ENCODE measurements around the gene SNX2. TPM values are rescaled to one million over a fixed set of nuclear protein-coding genes. Genes with fewer than 3 reads are reported as not detected.

SNX2 gene
- polyA plus RNA-seq, 4 donors = 41.4 to 131 (median 52.5) TPM

GRCh38 chr5:122835681-122836080 is 60.8 kb downstream of the SNX2 start:
- 89 to 100% (median 95%) methylated on average over 1 of the region's 1 CpG for WGBS, 3 donors
- H3K36me3 ChIP-seq (ENCODE audit: control insufficient read depth in 3 of 3, insufficient read depth in 2 of 3, low read depth in 1 of 3, low read length in 3 of 3) = peaks cover 0 to 3% (median 0%) of the 10 kb centered on the region in 3 donors
- FAIRE-seq = no peak
- no peak for DNase-seq
- no peak overlapping the region for H3K27ac ChIP-seq (ENCODE audit: low read depth in 1 of 3, low read length in 2 of 3)
- H3K9me3 ChIP-seq (ENCODE audit: control insufficient read depth in 2 of 2, insufficient read depth in 1 of 2, low read depth in 1 of 2, low read length in 1 of 2) = no peaks in the 10 kb centered on the region
- no peaks in the 10 kb centered on the region for H3K27me3 ChIP-seq (ENCODE audit: control insufficient read depth in 3 of 3, insufficient read depth in 3 of 3, low read length in 3 of 3)
- H3K4me1 ChIP-seq (ENCODE audit: control insufficient read depth in 3 of 3, insufficient read depth in 2 of 3, low read depth in 1 of 3, low read length in 2 of 3) = no peaks in the 10 kb centered on the region
- no peak overlapping the region for H3K4me3 ChIP-seq (ENCODE audit: low read depth in 1 of 3, low read length in 3 of 3)

- 84 to 88% (median 85%) methylated on average over 3 of the region's 3 CpGs for WGBS, 3 donors
- H3K27ac ChIP-seq (ENCODE audit: low read depth in 1 of 3, low read length in 2 of 3) = no peak overlapping the region
Measured at GRCh38 chr5:122836947-122837346, 62.1 kb downstream of the SNX2 start.

DNA sequence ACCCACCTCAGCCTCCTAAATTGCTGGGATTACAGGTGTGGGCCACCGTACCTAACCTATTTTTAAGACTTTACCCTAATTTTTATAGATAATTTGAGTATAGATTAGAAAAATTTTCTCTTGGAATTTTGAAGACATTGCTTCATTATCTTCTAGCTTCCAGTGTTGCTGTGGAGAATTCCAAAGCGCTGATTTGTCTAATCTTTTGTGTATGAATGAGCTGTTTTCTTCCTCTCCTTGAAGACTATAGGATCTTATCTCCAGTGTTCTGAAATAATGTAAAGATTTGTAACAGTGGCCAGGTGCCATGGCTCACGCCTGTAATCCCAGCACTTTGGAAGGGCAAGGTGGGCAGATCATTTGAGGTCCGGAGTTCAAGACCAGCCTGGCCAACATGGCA is 64.9 kb downstream of the SNX2 start:
- no peak overlapping the region for H3K4me3 ChIP-seq (ENCODE audit: low read depth in 1 of 3, low read length in 3 of 3)
- DNase-seq = no peak
- no peak overlapping the region for H3K27ac ChIP-seq (ENCODE audit: low read depth in 1 of 3, low read length in 2 of 3)
- no peaks in the 10 kb centered on the region for H3K27me3 ChIP-seq (ENCODE audit: control insufficient read depth in 3 of 3, insufficient read depth in 3 of 3, low read length in 3 of 3)
- peaks cover 0 to 2% (median 2%) of the 10 kb centered on the region in 3 donors for H3K4me1 ChIP-seq (ENCODE audit: control insufficient read depth in 3 of 3, insufficient read depth in 2 of 3, low read depth in 1 of 3, low read length in 2 of 3)
- no peaks in the 10 kb centered on the region for H3K9me3 ChIP-seq (ENCODE audit: control insufficient read depth in 2 of 2, insufficient read depth in 1 of 2, low read depth in 1 of 2, low read length in 1 of 2)
- WGBS, 3 donors = 85 to 89% (median 87%) methylated on average over 4 of the region's 4 CpGs
- FAIRE-seq = no peak
- no peaks in the 10 kb centered on the region for H3K36me3 ChIP-seq (ENCODE audit: control insufficient read depth in 3 of 3, insufficient read depth in 2 of 3, low read depth in 1 of 3, low read length in 3 of 3)

More at GRCh38 chr5:122836947-122837346, 62.1 kb downstream of the SNX2 start:
- H3K4me3 ChIP-seq (ENCODE audit: low read depth in 1 of 3, low read length in 3 of 3) = no peak overlapping the region
- H3K27me3 ChIP-seq (ENCODE audit: control insufficient read depth in 3 of 3, insufficient read depth in 3 of 3, low read length in 3 of 3) = no peaks in the 10 kb centered on the region
- DNase-seq (no peak), FAIRE-seq (no peak)
- H3K4me1 ChIP-seq (ENCODE audit: control insufficient read depth in 3 of 3, insufficient read depth in 2 of 3, low read depth in 1 of 3, low read length in 2 of 3) = no peaks in the 10 kb centered on the region
- H3K36me3 ChIP-seq (ENCODE audit: control insufficient read depth in 3 of 3, insufficient read depth in 2 of 3, low read depth in 1 of 3, low read length in 3 of 3) = no peaks in the 10 kb centered on the region
- H3K9me3 ChIP-seq (ENCODE audit: control insufficient read depth in 2 of 2, insufficient read depth in 1 of 2, low read depth in 1 of 2, low read length in 1 of 2) = no peaks in the 10 kb centered on the region

DNA sequence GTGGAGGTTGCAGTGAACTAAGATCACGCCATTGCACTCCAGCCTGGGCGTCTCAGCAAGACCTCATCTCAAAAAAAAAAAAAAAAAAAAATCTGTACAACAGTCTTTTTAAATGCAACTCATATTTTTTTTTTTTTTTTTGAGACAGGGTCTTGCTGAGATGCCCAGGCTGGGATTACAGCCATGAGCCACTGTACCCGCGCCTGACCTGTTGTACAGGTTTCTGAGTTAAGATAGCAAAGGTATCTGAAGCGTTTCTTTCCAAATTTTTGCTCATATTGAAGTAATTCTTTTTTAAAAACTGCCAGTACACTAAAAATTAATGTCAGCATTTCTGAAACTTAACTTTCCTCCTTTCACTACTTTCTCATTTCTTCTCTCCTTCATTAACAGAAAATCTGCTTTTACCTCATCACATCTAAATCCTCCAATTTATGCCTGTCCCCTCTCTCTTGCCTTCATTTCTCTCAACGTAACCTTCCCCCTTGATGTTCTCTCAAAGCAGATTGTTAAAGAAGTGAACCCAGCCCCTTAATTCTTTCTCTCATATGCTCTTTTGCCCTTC is 67.2 kb downstream of the SNX2 start:
- Histone ChIP-seq H3K27ac (ENCODE audit: low read depth in 1 of 3, low read length in 2 of 3) (no peak overlapping the region), H3K9me3 (ENCODE audit: control insufficient read depth in 2 of 2, insufficient read depth in 1 of 2, low read depth in 1 of 2, low read length in 1 of 2) (no peaks in the 10 kb centered on the region)
- no peak for FAIRE-seq

DNA sequence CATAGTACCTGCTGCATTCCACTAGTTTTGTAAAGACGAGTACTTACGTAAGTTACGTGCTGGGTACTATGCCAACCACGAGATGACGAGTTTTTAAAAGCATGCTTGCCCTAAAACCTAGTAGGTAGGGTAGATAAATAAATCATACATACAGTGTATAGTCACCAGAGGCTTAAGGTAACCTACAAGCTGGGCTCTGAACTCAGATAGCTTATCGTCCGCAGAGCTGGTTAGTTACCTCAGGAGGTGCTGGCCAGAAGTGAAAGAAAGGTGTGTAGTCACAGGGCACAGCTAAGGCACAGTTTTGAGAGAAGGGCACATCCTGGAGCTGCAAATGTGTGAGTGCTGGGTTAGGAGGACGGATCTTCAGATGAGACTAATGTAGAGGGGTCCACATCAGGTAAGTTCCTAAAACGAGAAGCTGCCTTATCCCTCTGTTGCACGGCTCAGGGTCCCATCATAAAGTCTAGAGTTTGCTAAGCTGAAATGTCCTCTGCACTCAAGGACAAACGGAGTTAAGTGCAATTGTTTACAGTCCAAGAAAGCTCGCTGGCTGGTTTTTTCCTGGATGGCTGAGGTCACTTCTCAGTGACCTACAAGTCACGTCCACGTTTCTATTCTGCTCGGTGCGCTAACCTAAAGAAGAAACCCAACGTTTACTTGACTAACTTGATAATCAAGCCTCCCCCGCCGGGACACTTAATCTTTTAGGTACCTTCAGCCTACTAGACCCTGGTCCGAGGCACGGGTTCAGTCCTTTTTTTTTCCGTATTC is 69.4 kb downstream of the SNX2 start:
- Histone ChIP-seq H3K27me3 (ENCODE audit: control insufficient read depth in 3 of 3, insufficient read depth in 3 of 3, low read length in 3 of 3) (no peaks in the 10 kb centered on the region), H3K9me3 (ENCODE audit: control insufficient read depth in 2 of 2, insufficient read depth in 1 of 2, low read depth in 1 of 2, low read length in 1 of 2) (no peaks in the 10 kb centered on the region), H3K4me1 (ENCODE audit: control insufficient read depth in 3 of 3, insufficient read depth in 2 of 3, low read depth in 1 of 3, low read length in 2 of 3) (peaks cover 0 to 6% (median 2%) of the 10 kb centered on the region in 3 donors), H3K4me3 (ENCODE audit: low read depth in 1 of 3, low read length in 3 of 3) (peak overlapping the region; percentile 81 to 93 (median 87)), H3K27ac (ENCODE audit: low read depth in 1 of 3, low read length in 2 of 3) (peak overlapping the region; percentile 94 to 95 (median 94)), H3K36me3 (ENCODE audit: control insufficient read depth in 3 of 3, insufficient read depth in 2 of 3, low read depth in 1 of 3, low read length in 3 of 3) (no peaks in the 10 kb centered on the region)
- 6 to 30% (median 14%) methylated on average over 22 of the region's 22 CpGs for WGBS, 3 donors
- DNase-seq = peak; percentile 71 to 78
- no peak for FAIRE-seq

More for the DNA sequence above, 67.2 kb downstream of the SNX2 start:
- no peak overlapping the region for H3K4me3 ChIP-seq (ENCODE audit: low read depth in 1 of 3, low read length in 3 of 3)
- WGBS, 3 donors = 88 to 96% (median 89%) methylated on average over 6 of the region's 6 CpGs
- no peaks in the 10 kb centered on the region for H3K36me3 ChIP-seq (ENCODE audit: control insufficient read depth in 3 of 3, insufficient read depth in 2 of 3, low read depth in 1 of 3, low read length in 3 of 3)
- DNase-seq = no peak
- peaks cover 0 to 2% (median 2%) of the 10 kb centered on the region in 3 donors for H3K4me1 ChIP-seq (ENCODE audit: control insufficient read depth in 3 of 3, insufficient read depth in 2 of 3, low read depth in 1 of 3, low read length in 2 of 3)
- no peaks in the 10 kb centered on the region for H3K27me3 ChIP-seq (ENCODE audit: control insufficient read depth in 3 of 3, insufficient read depth in 3 of 3, low read length in 3 of 3)

DNA sequence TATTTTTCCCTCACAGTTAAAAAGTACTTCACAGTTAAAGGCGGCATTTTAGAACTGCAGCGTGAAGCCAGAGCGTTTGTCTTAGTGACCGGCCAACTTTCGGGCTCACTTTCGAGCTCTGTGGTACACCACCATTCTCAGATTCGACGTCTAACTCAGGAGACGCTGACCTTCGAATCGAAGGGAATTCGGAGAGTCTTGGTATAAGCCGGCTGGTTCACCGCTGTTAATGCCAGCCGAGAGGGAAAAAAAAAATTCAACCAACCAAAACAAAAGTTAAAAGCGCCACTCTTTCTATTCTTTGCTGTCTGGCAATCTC is 70.0 kb downstream of the SNX2 start:
- Histone ChIP-seq H3K9me3 (ENCODE audit: control insufficient read depth in 2 of 2, insufficient read depth in 1 of 2, low read depth in 1 of 2, low read length in 1 of 2) (no peaks in the 10 kb centered on the region), H3K36me3 (ENCODE audit: control insufficient read depth in 3 of 3, insufficient read depth in 2 of 3, low read depth in 1 of 3, low read length in 3 of 3) (no peaks in the 10 kb centered on the region), H3K4me3 (ENCODE audit: low read depth in 1 of 3, low read length in 3 of 3) (peak overlapping the region; percentile 81 to 93 (median 87)), H3K4me1 (ENCODE audit: control insufficient read depth in 3 of 3, insufficient read depth in 2 of 3, low read depth in 1 of 3, low read length in 2 of 3) (peaks cover 0 to 6% (median 2%) of the 10 kb centered on the region in 3 donors), H3K27me3 (ENCODE audit: control insufficient read depth in 3 of 3, insufficient read depth in 3 of 3, low read length in 3 of 3) (no peaks in the 10 kb centered on the region), H3K27ac (ENCODE audit: low read depth in 1 of 3, low read length in 2 of 3) (peak overlapping the region; percentile 94 to 95 (median 94))
- 0 to 1% (median 1%) methylated on average over 16 of the region's 16 CpGs for WGBS, 3 donors
- DNase-seq = no peak
- FAIRE-seq = no peak

DNA sequence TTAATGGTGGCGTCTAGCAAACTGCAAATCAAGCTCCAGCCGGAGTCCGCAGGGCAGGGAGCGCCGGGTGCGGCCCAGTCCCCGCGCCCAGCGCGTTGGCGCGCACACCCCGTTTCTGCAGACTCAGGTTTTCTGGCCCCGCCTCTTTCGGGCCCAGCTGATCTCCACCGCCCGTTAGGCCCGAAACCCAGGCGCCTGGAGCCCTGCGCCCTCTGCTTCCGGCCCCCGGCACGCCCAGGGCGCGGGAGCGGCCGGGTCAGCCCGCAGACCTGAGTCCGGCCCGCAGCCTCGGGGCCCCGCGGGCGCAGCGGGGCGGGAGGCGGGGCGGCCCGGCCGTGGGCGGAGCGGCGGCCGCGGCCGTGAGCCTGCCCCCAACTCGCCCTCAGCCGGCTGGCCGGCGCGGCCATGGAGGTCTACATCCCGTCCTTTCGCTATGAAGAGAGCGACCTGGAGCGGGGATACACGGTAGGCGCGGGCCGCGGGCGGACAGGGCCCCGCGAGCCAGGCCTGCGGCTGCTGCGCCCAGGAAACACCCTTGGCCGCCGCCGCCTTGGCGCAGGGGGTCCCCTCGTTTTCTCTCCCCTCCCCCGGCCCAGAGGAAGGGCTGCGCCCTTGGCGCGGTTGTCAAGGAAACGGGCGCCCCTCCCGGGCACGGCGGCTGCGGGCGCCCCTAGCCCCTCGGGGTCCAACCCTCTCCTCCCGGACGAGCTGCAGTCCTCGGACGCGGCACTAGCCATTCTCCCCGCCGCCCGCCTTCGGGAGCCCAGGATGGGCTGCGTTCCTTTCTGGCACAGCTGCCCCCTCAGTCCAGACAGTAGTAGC is 70.6 kb downstream of the SNX2 start, which contains the start of gene SNX24:
TSS of gene SNX24 (plus strand) at position 385 of the 822 bp plus-strand sequence. CDS start at position 406, 21 bp downstream.
- Histone ChIP-seq H3K27ac (ENCODE audit: low read depth in 1 of 3, low read length in 2 of 3) (peak within 1 kb of the TSS; percentile 94 to 95 (median 94)), H3K36me3 (ENCODE audit: control insufficient read depth in 3 of 3, insufficient read depth in 2 of 3, low read depth in 1 of 3, low read length in 3 of 3) (no peaks in the 10 kb centered on the region), H3K4me1 (ENCODE audit: control insufficient read depth in 3 of 3, insufficient read depth in 2 of 3, low read depth in 1 of 3, low read length in 2 of 3) (peaks cover 0 to 6% (median 2%) of the 10 kb centered on the region in 3 donors), H3K9me3 (ENCODE audit: control insufficient read depth in 2 of 2, insufficient read depth in 1 of 2, low read depth in 1 of 2, low read length in 1 of 2) (no peaks in the 10 kb centered on the region), H3K4me3 (ENCODE audit: low read depth in 1 of 3, low read length in 3 of 3) (peak within 1 kb of the TSS; percentile 81 to 93 (median 87)), H3K27me3 (ENCODE audit: control insufficient read depth in 3 of 3, insufficient read depth in 3 of 3, low read length in 3 of 3) (no peaks in the 10 kb centered on the region)
- peak; percentile 95 for DNase-seq
- 0 to 1% (median 1%) methylated on average over 45 to 92 of the region's 92 CpGs for WGBS, 3 donors
- no peak for FAIRE-seq

DNA sequence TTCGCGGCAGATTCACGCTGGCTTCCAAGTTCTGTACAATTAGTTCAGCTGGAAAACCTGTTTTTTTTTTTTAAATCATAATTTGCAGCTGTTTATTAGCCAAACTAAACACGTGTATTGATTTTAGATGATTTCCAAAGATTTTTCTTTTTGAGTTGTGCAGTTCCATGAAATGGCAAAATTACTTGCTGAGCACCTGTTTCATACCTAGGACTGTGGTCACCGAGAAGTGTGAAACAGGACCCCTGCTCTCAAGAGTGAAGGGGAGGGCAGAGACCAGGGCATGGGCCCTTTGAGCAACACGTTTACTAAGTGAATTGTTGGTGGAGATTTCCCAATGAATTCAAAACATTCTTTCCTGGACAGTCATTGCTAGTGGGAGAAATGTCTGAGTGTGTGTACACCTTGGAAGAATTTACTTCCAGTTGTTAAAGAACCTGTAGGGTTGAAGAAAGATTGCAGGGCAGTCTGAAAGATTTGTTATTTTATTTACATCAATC is 71.2 kb downstream of the SNX2 start:
- no peaks in the 10 kb centered on the region for H3K36me3 ChIP-seq (ENCODE audit: control insufficient read depth in 3 of 3, insufficient read depth in 2 of 3, low read depth in 1 of 3, low read length in 3 of 3)
- H3K27me3 ChIP-seq (ENCODE audit: control insufficient read depth in 3 of 3, insufficient read depth in 3 of 3, low read length in 3 of 3) = no peaks in the 10 kb centered on the region
- FAIRE-seq (no peak), DNase-seq (peak; percentile 22 to 61)
- peaks cover 0 to 6% (median 2%) of the 10 kb centered on the region in 3 donors for H3K4me1 ChIP-seq (ENCODE audit: control insufficient read depth in 3 of 3, insufficient read depth in 2 of 3, low read depth in 1 of 3, low read length in 2 of 3)
- peak overlapping the region; percentile 81 to 93 (median 87) for H3K4me3 ChIP-seq (ENCODE audit: low read depth in 1 of 3, low read length in 3 of 3)
- peak overlapping the region; percentile 90 to 95 (median 94) for H3K27ac ChIP-seq (ENCODE audit: low read depth in 1 of 3, low read length in 2 of 3)
- no peaks in the 10 kb centered on the region for H3K9me3 ChIP-seq (ENCODE audit: control insufficient read depth in 2 of 2, insufficient read depth in 1 of 2, low read depth in 1 of 2, low read length in 1 of 2)
- WGBS, 3 donors = 1 to 7% (median 6%) methylated on average over 6 of the region's 6 CpGs
